ENCODE measurements around the gene ETFB. TPM values are rescaled to one million over a fixed set of nuclear protein-coding genes. Genes with fewer than 3 reads are reported as not detected.

The ETFB gene
- total RNA-seq, 1 donor from 2014 or later: 58.8 TPM

- Mint-ChIP-seq H3K36me3 (ENCODE audit: unreplicated experiment) (no peaks in the 10 kb centered on the region), H3K4me3 (ENCODE audit: unreplicated experiment) (no peak overlapping the region), H3K4me1 (ENCODE audit: unreplicated experiment) (no peaks in the 10 kb centered on the region), H3K27ac (ENCODE audit: unreplicated experiment) (no peak overlapping the region), H3K27me3 (ENCODE audit: unreplicated experiment) (no peaks in the 10 kb centered on the region), H3K9me3 (ENCODE audit: unreplicated experiment) (no peaks in the 10 kb centered on the region)
- no peak for TF ChIP-seq CTCF (IDR thresholded peaks at IDR 0.05)
- DNase-seq (ENCODE audit: extremely low spot score, unreplicated experiment): no peak
Measured at GRCh38 chr19:51382004-51382403, 15.8 kb upstream of the ETFB start.

- no peak for TF ChIP-seq CTCF (IDR thresholded peaks at IDR 0.05)
- no peaks in the 10 kb centered on the region for H3K9me3 Mint-ChIP-seq (ENCODE audit: unreplicated experiment)
Measured at GRCh38 chr19:51380379-51380778, 14.2 kb upstream of the ETFB start.

GRCh38 chr19:51377422-51377821, 11.2 kb upstream of the ETFB start:
- Mint-ChIP-seq H3K4me1 (ENCODE audit: unreplicated experiment) (no peaks in the 10 kb centered on the region), H3K4me3 (ENCODE audit: unreplicated experiment) (no peak overlapping the region), H3K27ac (ENCODE audit: unreplicated experiment) (no peak overlapping the region), H3K36me3 (ENCODE audit: unreplicated experiment) (no peaks in the 10 kb centered on the region), H3K27me3 (ENCODE audit: unreplicated experiment) (no peaks in the 10 kb centered on the region), H3K9me3 (ENCODE audit: unreplicated experiment) (no peaks in the 10 kb centered on the region)
- no peak for TF ChIP-seq CTCF (IDR thresholded peaks at IDR 0.05)
- no peak for DNase-seq (ENCODE audit: extremely low spot score, unreplicated experiment)

More at GRCh38 chr19:51380379-51380778, 14.2 kb upstream of the ETFB start:
- no peak overlapping the region for H3K27ac Mint-ChIP-seq (ENCODE audit: unreplicated experiment)
- no peak overlapping the region for H3K4me3 Mint-ChIP-seq (ENCODE audit: unreplicated experiment)
- no peak for DNase-seq (ENCODE audit: extremely low spot score, unreplicated experiment)
- no peaks in the 10 kb centered on the region for H3K27me3 Mint-ChIP-seq (ENCODE audit: unreplicated experiment)
- no peaks in the 10 kb centered on the region for H3K36me3 Mint-ChIP-seq (ENCODE audit: unreplicated experiment)
- H3K4me1 Mint-ChIP-seq (ENCODE audit: unreplicated experiment): no peaks in the 10 kb centered on the region

GRCh38 chr19:51375504-51376221, 9.5 kb upstream of the ETFB start:
- no peak overlapping the region for H3K27ac Mint-ChIP-seq (ENCODE audit: unreplicated experiment)
- no peak for DNase-seq (ENCODE audit: extremely low spot score, unreplicated experiment)
- no peaks in the 10 kb centered on the region for H3K9me3 Mint-ChIP-seq (ENCODE audit: unreplicated experiment)
- H3K4me3 Mint-ChIP-seq (ENCODE audit: unreplicated experiment): no peak overlapping the region
- no peaks in the 10 kb centered on the region for H3K36me3 Mint-ChIP-seq (ENCODE audit: unreplicated experiment)
- no peaks in the 10 kb centered on the region for H3K27me3 Mint-ChIP-seq (ENCODE audit: unreplicated experiment)
- no peak for TF ChIP-seq CTCF (IDR thresholded peaks at IDR 0.05)
- H3K4me1 Mint-ChIP-seq (ENCODE audit: unreplicated experiment): no peaks in the 10 kb centered on the region

GRCh38 chr19:51372649-51373504, 6.7 kb upstream of the ETFB start, which contains the start of gene NKG7:
Gene NKG7 (minus strand): TSS chr19:51372654. CDS start chr19:51372535, 119 bp downstream.
- Mint-ChIP-seq H3K27ac (ENCODE audit: unreplicated experiment) (no peak within 1 kb of the TSS), H3K4me1 (ENCODE audit: unreplicated experiment) (peaks cover 5% of the 10 kb centered on the region), H3K9me3 (ENCODE audit: unreplicated experiment) (no peaks in the 10 kb centered on the region), H3K27me3 (ENCODE audit: unreplicated experiment) (no peaks in the 10 kb centered on the region), H3K4me3 (ENCODE audit: unreplicated experiment) (no peak within 1 kb of the TSS), H3K36me3 (ENCODE audit: unreplicated experiment) (no peaks in the 10 kb centered on the region)
- no peak for DNase-seq (ENCODE audit: extremely low spot score, unreplicated experiment)
- no peak for TF ChIP-seq CTCF (IDR thresholded peaks at IDR 0.05)

Measured in osteocyte (in vitro differentiated cells).